Erythroblast (primary cell): ENCODE results near the gene MAK.
"Not testable (repeated sequence)": the region's sequence is repeated elsewhere in the genome, so short reads cannot be mapped to it uniquely, and the experiment has no call there.

Experiments
- DNase-seq, 2 experiments: peaks; one replicate each; lab custom pipeline; 2025; lab: John Stamatoyannopoulos, UW
- GATA1 ChIP-seq: IDR thresholded peaks from 2 replicates; pipeline ENCODE4 v1.6.1; 2011; ENCODE audit warnings: low read depth, mild to moderate bottlenecking, control low read depth, low read length, moderate library complexity
- POLR2A ChIP-seq: IDR thresholded peaks from 2 replicates; pipeline ENCODE4 v1.6.1; 2011; ENCODE audit warnings: mild to moderate bottlenecking, low read length

Gene MAK, protein sequence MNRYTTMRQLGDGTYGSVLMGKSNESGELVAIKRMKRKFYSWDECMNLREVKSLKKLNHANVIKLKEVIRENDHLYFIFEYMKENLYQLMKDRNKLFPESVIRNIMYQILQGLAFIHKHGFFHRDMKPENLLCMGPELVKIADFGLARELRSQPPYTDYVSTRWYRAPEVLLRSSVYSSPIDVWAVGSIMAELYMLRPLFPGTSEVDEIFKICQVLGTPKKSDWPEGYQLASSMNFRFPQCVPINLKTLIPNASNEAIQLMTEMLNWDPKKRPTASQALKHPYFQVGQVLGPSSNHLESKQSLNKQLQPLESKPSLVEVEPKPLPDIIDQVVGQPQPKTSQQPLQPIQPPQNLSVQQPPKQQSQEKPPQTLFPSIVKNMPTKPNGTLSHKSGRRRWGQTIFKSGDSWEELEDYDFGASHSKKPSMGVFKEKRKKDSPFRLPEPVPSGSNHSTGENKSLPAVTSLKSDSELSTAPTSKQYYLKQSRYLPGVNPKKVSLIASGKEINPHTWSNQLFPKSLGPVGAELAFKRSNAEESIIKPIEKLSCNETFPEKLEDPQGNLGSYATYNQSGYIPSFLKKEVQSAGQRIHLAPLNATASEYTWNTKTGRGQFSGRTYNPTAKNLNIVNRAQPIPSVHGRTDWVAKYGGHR

DNA sequence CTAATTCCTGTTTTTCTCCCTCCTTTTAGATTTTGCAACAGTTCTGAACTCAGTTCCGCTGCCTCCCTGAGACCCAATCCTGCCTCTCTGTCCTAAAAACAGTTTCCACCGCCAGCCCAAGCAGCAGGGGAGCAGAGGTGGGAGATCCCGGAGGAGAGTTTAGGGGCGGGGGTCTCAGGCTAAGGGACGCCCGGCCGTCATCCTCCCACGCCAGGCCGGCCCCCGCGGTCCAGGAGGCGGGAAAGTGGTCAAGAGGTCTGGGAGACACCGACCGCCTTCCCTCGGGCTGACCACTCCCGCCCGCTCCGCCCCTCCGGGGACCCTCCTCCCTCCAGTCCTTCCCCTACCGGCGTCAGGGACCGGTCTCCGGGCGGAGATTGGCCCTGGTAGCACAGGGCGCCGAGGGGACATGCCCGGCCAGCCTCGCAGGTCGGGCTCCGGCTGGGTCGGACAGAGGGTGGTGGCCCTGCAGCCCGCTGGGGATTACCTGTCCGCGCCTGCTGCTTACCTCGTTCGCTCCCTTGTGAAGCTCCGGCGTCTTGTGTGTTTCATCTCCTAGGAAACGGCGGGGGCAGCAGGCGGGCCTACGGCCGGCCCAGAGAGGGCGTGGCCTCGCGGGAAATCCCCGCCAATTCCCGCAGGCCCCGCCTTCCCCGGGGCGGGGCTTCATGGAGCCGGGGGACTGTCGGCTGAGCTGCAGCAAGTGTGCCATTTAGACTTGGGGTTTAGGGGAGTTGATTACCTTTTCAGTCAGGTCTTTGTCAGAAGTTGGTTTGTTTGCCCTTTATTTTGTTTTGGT, at the start of gene MAK:
TSS of gene MAK (minus strand) at position 545 of the 799 bp plus-strand sequence. CDS start 7,891 bp downstream, outside the sequence.
- TF ChIP-seq GATA1 (no peak), POLR2A (peak; percentile 59)
- DNase-seq, result peak; percentile 93 to 94

DNA sequence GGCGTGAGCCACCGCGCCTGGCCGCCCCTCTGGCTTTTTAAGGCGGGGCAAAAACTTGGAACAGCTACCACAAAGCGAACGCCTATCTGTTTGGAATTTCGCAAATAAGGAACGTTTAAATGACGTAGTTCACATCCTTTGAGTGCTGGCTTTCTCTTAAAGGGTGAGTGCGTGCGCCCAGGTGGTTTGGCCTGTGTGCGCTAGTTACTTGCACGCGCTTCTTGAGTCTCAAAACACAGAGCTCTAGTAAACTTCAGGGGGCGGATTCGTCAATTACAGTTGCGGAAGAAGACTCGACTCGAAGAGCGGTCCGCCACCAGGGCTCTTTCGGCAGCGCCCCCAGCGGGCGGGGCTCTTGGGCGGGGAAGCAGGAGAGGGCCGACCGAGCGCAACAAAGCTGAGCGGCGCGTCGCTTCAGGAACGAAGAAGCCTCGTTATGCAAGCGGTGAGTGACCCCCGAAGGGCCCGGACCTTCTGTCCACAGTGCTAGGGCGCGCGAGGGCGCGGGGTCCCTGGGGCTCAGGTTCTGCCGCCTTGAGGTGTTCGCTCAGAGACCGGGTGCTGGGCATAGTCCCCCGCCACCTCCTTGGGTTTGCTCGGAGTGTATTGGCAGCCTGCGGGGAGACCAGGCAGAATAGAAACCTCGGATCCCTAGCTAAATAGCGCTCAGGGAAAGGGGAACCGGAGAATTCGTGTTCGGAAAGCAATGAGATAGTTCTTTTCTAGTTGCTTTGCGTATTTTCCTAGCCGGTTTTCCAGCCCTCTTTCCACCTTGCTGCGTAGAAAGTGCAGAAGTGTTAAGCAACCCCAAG, 48.6 kb upstream of the MAK start, which contains the start of gene SYCP2L:
TSS of gene SYCP2L (plus strand) at position 362 of the 812 bp plus-strand sequence. CDS start at position 437, 75 bp downstream.
- no peak for TF ChIP-seq GATA1
- no peak for TF ChIP-seq POLR2A
- peak; percentile 36 to 53 for DNase-seq

DNA sequence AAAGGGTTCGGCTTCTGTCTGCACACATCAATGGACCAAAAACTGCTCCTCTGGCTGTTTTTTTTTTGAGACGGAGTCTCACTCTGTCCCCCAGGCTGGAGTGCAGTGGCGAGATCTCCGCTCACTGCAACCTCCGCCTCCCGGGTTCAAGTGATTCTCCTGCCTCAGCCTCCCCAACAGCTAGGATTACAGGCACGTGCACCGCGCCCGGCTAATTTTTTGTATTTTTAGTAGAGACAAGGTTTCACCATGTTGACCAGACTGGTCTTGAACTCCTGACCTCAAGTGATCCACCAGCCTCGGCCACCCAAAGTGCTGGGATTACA, 48.0 kb upstream of the MAK start:
- DNase-seq, result not testable (repeated sequence)

DNA sequence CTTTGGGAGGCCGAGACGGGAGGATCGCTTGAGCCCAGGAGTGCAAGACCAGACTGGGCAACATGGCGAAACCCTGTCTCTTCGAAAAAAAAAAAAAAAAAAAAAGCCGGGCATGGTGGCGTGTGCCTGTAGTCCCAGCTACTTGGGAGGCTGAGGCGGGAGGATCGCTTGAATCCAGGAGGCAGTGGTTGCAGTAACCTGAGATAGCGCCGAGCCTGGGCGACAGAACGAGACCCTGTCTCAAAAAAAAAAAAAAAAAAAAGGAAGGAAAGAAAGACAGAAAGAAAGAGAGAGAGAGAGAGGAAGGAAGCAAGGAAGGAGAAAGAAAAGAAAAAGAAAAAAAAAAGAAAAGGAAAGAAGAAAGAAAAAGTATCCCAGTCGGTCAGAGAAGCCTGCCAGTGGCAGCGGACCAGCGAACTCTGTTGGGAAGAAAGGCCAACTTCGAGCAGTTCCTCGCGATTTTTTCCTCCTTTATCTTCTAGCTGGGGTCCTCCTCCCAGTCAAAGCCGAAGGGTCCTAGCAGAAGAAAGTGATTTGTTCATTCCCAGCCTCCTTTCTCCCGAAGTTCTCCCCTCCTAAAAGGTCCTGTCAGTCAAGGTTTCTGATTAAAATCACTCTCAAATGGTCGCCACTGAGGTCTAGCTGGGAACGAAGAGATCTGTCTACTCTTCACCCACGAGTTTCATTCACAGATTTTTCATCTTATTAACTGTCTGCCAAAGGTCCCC, 46.1 kb upstream of the MAK start:
- DNase-seq, result no peak
- no peak for TF ChIP-seq POLR2A
- no peak for TF ChIP-seq GATA1

DNA sequence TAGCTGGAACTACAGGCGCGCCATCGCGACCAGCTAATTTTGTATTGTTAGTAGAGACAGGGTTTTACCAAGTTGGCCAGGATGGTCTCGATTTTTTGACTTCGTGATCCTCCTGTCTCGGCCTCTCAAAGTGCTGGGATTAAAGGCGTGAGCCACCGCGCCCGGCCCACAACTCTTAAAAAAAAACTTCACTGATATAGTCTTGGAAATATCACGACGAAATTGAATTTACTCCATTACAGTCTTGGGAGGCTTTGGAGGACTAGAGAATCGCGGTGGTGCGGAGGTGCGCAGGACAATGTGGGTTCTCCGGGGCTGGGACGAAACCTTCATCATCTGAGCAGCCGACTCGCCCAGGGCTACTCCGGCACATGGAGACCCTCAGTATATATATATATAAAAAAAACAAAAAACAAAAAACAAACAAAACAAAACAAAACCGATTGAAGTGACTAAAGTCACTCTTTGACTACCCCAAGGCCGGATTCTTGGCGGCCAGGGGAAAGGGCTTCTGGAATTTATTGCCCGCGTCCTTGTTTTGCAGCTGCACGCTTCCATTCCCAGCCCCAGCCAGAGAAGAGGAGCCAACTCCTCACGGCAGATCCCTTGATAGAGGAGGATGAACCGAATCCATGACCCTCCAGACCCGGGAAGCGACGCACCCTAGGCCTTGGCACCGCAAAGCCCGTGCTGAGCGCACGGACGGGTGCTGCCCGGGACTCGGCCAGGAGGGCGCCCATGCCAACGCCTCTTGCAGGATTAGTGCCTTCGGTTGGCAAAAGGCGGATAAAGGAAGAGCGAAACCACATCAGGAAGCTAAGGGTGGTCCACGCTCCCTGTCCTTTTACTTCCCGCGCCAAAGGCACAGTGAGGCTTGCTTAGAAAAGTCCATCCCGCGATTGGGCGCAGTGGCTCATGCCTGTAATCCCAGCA, 45.2 kb upstream of the MAK start:
- no peak for DNase-seq
- TF ChIP-seq POLR2A (no peak), GATA1 (no peak)

DNA sequence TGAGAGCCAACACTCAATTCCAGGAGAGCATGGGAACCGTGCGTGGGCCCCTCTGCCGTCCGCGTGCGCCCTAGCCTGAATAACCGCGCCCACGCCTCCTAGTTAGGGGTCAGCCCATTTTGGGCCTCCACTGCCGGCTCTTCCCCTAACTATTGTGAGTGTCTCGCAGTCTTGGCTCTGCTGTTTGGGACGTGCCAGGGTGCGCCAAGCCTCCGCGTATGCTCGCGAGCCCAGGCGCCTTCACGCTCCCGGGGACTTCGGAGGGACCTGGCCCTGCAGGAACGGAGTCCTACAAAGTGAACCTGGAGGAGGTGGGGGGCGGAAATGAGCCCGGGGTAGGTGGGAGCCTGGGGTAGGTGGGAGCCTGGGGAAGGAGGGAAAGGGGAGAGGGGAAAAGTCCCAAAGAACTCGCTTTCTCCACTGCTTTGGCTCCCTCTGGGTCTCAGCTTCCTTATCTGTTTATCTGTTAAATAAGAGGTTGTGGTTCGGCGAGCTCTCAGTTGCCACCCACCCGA, 44.4 kb upstream of the MAK start:
- no peak for TF ChIP-seq GATA1
- TF ChIP-seq POLR2A, result no peak
- DNase-seq, result no peak

DNA sequence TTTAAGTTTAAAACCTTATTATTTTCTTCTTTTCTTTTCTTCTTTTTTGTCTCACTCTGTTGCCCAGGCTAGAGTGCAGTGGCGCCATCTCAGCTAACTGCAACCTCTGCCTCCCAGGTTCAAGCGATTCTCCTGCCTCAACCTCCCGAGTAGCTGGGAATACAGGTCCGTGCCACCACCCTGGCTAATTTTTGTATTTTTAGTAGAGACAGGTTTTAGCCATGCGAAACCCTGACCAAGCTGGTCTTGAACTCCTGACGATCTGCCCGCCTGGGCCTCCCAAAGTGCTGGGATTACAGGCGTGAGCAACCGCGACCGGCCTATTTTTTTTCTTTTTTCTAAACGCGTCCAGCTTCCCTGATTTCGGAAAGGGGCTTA, 43.9 kb upstream of the MAK start:
- not testable (repeated sequence) for DNase-seq

DNA sequence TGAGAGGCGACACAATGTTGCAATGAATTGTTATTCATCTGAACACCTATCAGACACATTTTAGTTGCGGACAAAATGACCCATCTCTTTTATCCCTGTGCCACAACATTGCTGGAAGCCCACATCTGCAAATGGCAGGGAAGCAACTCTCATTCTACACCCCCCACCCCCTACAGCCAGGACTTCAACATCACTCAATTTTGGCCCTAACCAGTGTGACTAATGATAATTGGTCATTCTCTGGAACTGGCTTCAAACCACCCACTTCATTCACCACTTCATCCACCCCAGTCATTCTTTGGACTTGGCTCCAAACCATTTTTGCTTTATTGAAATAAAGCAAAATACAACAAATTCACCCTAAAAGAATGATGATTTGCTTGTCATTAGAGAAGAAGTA, 42.0 kb upstream of the MAK start:
- TF ChIP-seq POLR2A, result no peak
- TF ChIP-seq GATA1, result no peak
- DNase-seq, result no peak

DNA sequence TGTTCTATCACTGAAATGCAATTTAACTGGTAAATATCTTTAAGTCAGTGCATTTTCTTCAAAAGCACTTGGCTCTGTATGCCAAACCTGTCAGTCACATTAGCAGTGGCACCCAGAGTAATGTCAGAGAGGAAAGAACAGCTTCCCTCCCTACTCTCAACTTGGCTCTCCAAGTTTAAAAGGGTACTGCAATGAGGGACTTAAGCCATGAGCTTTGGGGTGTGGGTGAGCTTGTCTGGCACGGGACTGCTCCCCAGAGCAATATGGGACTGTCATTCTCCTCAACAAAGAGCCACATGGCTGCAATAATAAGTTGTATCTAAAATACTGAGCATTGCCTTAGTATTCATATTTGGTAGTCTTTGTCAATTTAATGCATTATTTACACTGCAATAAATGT, 39.5 kb upstream of the MAK start:
- no peak for DNase-seq
- TF ChIP-seq GATA1 (no peak), POLR2A (no peak)

DNA sequence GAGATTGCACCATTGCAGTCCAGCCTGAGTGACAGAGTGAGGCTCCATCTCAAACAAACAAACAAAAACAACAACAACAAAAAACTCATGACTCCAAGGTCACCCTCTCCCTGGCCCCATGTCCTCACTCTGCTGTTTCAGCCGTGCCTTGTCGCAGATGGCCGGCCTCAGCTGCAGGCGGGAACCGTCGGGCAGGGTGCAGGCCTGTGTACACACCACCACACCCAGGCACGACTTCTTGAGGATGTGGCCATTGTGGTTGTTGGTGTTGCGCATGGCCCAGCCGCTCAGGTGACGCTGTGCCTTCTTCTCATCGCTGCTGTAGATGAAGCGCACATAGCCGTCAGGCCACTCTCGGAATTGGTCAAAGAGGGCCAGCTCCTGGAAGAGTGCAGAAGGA, 38.7 kb upstream of the MAK start:
- TF ChIP-seq GATA1, result no peak
- no peak for TF ChIP-seq POLR2A
- DNase-seq, result no peak

DNA sequence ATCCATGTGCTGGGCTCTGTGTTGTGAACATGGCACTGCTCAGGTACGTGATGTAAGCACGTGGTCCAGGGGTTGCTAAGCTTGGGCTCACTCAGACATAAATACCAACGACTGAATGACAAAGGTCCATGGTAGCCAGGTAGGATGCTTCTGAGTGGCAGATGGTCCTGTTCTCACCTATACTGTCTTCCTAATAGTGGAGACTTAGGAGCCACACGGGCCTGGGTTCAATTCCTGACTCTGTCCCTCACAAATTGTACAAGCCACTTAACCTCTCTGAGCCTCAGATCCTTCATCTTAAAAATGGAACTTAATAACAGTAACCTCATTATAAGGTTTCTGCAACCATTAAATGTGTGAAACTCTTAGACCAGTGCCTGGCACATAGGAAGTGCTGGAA, 36.7 kb upstream of the MAK start:
- TF ChIP-seq POLR2A (no peak), GATA1 (no peak)
- DNase-seq, result no peak

DNA sequence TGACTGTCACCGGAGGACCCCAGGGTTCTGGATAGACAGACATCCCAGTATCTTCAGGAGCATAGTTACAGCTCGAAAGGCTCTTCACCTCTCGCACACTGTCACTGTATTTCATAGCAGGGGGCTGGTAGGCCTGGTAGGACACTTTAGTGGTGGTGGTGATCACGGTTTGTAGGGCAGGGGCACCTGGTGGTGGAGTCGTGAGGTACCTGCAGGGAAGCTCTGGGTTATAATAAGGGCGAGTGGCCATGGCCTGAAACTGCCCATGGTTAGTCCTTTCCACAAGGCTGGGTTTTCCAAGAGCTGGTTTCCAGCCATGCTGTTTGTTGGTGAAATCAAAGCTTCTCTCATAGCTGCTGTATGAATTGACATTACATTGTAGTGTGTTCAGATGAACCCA, 35.9 kb upstream of the MAK start:
- DNase-seq, result no peak
- TF ChIP-seq GATA1 (no peak), POLR2A (no peak)
